IPS-20b (cell line): ENCODE measurements around the gene RBSN.
A peak's percentile ranks its signal among the peaks of the same experiment; 100 is the strongest.
"Not testable (repeated sequence)": the region's sequence is repeated elsewhere in the genome, so short reads cannot be mapped to it uniquely, and the experiment has no call there.

Experiments
- H3K27ac ChIP-seq: one replicate; pipeline ENCODE4 v1.5.1; 2013; ENCODE audit warnings: low read length
- H3K27me3 ChIP-seq: 2 replicates; pipeline ENCODE4 v1.6.1; 2013; ENCODE audit warnings: mild to moderate bottlenecking, low read length, inconsistent platforms; ENCODE audit not compliant: insufficient read depth
- H3K36me3 ChIP-seq: 2 replicates; pipeline ENCODE4 v1.6.1; 2013; ENCODE audit warnings: low read depth, mild to moderate bottlenecking, inconsistent platforms, low read length, moderate library complexity; ENCODE audit not compliant: insufficient read depth
- H3K4me1 ChIP-seq: 2 replicates; pipeline ENCODE4 v1.6.1; 2013; ENCODE audit warnings: mild to moderate bottlenecking, control low read depth, inconsistent platforms, low read length, moderate library complexity; ENCODE audit not compliant: insufficient read depth
- H3K4me3 ChIP-seq: 2 replicates; pipeline ENCODE4 v1.5.1; 2013; ENCODE audit warnings: mild to moderate bottlenecking, low read length, inconsistent platforms
- H3K9ac ChIP-seq: 2 replicates; pipeline ENCODE4 v1.6.1; 2013; ENCODE audit warnings: low read depth, mild to moderate bottlenecking, inconsistent platforms, low read length, moderate library complexity
- H3K9me3 ChIP-seq: 2 replicates; pipeline ENCODE4 v1.6.1; 2013; ENCODE audit warnings: mild to moderate bottlenecking, low read depth, low read length, inconsistent platforms; ENCODE audit not compliant: insufficient read depth

Gene RBSN

DNA sequence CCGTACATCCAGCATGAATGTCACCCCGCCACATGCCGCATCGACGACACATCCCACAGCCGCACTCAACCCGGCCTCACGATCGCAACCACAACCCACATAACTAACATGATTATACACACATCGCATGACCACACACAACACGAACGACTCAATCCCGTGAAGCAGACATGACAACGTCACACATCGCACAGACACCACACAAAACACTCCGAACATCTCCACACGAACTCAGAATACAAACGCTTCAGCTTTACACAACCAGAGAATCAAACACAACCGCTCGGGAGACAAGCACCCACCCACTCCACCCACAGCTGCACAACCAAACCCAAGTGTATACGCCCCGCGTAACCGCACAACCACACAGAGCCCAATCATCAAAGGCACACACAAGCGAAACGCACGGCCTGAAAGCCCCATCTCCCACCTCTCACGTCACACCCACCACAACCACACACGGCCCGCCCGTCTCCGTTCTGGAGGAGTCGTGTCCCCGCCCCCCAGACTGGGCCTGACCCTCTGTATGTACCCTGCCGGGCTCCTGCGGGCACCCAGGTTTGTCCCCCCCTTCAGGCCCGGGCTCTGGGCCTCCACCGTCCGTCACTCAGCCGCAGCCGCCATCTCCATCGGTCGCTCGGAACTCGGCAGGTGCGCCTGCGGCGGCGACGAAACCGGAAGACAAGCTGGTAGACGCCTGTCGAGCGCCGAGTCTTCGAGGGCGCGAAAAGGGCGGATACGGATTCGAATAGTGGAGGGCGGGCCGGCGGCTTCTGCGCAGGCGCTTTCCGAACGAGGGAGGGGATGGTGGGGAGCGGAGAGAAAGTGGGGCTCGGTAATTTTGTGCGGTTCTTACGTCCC is at the start of gene RBSN:
RBSN (minus strand) TSS at position 646 of the 861 bp plus-strand sequence. CDS start 3,028 bp downstream, outside the sequence.
- Histone ChIP-seq H3K4me3 (peak within 1 kb of the TSS; percentile 93), H3K27me3 (no peaks in the 10 kb centered on the region), H3K9ac (peak within 1 kb of the TSS; percentile 92; the same call in 1 of the 2 replicates), H3K27ac (peak within 1 kb of the TSS; percentile 75), H3K9me3 (no peaks in the 10 kb centered on the region), H3K4me1 (peaks cover 4% of the 10 kb centered on the region), H3K36me3 (peaks cover 24% of the 10 kb centered on the region)

- peaks cover 4% of the 10 kb centered on the region; the same call in 1 of the 2 replicates for H3K4me1 ChIP-seq
- no peak overlapping the region for H3K4me3 ChIP-seq
- H3K27me3 ChIP-seq = peaks cover 11% of the 10 kb centered on the region; the same call in 1 of the 2 replicates
- H3K36me3 ChIP-seq = no peaks in the 10 kb centered on the region
- H3K9ac ChIP-seq = no peak overlapping the region
- no peaks in the 10 kb centered on the region for H3K9me3 ChIP-seq
- H3K27ac ChIP-seq = no peak overlapping the region
Observed at GRCh38 chr3:15148614-15149013, 49.7 kb upstream of the RBSN start.

DNA sequence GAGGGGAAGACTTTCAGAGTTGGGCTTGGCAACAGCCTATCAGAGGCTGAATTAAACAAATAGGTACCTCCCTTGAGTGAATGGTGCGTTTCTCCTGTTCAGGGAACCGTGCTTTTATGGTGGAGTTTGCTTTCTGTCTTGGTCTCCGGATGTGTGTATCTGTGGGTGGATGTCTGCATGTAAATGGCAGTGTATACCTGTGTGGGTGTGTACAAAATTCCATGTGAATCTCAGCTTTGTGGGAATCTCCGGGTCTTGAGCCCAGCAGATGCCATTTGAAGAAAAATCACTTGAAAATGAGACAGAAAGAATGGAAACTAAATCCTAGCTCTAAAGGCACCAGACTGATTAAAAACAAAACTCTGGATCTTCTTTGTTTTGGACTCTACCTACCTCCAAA is 37.9 kb upstream of the RBSN start:
- not testable (repeated sequence) for H3K9ac ChIP-seq, H3K36me3 ChIP-seq, H3K4me3 ChIP-seq, H3K27ac ChIP-seq, H3K9me3 ChIP-seq, H3K27me3 ChIP-seq, H3K4me1 ChIP-seq

GRCh38 chr3:15134968-15135367 is 36.0 kb upstream of the RBSN start:
- H3K27ac ChIP-seq, H3K9me3 ChIP-seq, H3K4me1 ChIP-seq, H3K4me3 ChIP-seq, H3K9ac ChIP-seq, H3K36me3 ChIP-seq, H3K27me3 ChIP-seq: not testable (repeated sequence)

DNA sequence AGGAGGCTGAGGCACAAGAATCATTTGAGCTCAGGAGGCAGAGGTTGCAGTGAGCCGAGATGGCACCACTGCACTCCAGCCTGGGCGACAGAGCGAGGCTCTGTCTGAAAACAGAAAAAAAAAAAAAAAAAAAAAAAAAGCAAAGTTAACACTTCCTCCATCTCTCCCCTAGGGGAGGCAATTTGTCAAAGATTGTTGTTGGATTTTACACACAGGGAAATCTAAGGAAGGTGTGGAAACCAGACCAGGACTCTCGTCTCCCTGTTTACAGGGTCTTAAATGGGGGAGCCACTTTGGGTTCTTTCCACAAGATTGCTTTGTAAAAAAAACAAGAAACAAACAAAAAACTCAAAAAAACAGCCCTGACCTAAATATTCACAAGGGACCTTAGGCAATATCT is 29.5 kb upstream of the RBSN start:
- not testable (repeated sequence) for H3K27me3 ChIP-seq, H3K36me3 ChIP-seq, H3K4me1 ChIP-seq, H3K4me3 ChIP-seq, H3K9me3 ChIP-seq, H3K9ac ChIP-seq, H3K27ac ChIP-seq

GRCh38 chr3:15126975-15127374 is 28.0 kb upstream of the RBSN start:
- not testable (repeated sequence) for H3K4me1 ChIP-seq, H3K36me3 ChIP-seq, H3K4me3 ChIP-seq, H3K9ac ChIP-seq, H3K27ac ChIP-seq, H3K27me3 ChIP-seq, H3K9me3 ChIP-seq

DNA sequence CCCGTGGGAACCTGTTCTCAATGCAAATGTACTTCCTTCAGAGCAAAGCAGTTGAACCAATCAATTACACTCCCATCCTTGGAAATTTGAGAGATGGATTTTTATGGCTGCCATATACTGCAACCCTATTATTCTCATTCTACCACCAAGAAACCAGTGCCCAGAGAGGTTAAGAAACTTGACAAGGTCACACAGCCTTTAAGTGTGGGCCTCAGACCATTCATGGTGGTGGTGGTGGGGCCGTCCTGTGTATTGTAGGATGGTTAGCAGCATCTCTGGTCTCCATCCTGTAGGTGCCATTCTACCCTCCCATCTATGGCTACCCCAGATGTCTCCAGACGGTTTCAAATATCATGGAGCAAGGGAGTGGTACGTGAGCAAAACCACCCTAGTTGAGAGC is 23.4 kb upstream of the RBSN start:
- peaks cover 6% of the 10 kb centered on the region; the same call in 1 of the 2 replicates for H3K27me3 ChIP-seq
- no peak overlapping the region for H3K9ac ChIP-seq
- no peaks in the 10 kb centered on the region for H3K4me1 ChIP-seq
- H3K4me3 ChIP-seq = no peak overlapping the region
- H3K9me3 ChIP-seq = no peaks in the 10 kb centered on the region
- no peak overlapping the region for H3K27ac ChIP-seq
- H3K36me3 ChIP-seq = no peaks in the 10 kb centered on the region

DNA sequence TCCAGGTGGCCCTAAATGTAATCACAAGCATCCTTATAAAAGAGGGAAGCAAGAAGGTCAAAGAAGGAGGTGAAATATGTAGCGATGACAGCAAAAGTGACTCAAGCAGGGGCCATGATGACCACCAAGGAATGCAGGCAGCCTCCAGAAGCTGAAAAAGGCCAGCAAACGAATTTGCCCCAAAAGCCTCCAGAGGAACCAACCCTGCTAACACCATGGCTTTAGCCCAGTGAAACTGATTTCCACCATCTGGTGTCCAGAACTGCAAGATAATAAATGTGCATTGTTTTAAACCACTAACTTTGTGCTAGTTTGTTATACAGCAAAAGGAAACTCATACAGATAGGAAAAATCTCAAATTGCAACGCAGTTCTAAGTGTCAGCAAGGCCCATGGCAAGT is 23.0 kb upstream of the RBSN start:
- Histone ChIP-seq H3K27ac (no peak overlapping the region), H3K4me3 (no peak overlapping the region), H3K9me3 (no peaks in the 10 kb centered on the region), H3K27me3 (peaks cover 6% of the 10 kb centered on the region; the same call in 1 of the 2 replicates), H3K4me1 (no peaks in the 10 kb centered on the region), H3K9ac (no peak overlapping the region), H3K36me3 (no peaks in the 10 kb centered on the region)

- Histone ChIP-seq H3K4me1 (no peaks in the 10 kb centered on the region), H3K27me3 (peaks cover 6% of the 10 kb centered on the region; the same call in 1 of the 2 replicates), H3K9ac (no peak overlapping the region), H3K4me3 (no peak overlapping the region), H3K27ac (no peak overlapping the region), H3K9me3 (no peaks in the 10 kb centered on the region), H3K36me3 (no peaks in the 10 kb centered on the region)
Observed at GRCh38 chr3:15120986-15121385, 22.0 kb upstream of the RBSN start.

- Histone ChIP-seq H3K4me3 (no peak overlapping the region), H3K4me1 (peaks cover 17% of the 10 kb centered on the region; the same call in 1 of the 2 replicates), H3K36me3 (no peaks in the 10 kb centered on the region), H3K27ac (no peak overlapping the region), H3K9ac (no peak overlapping the region), H3K27me3 (peaks cover 6% of the 10 kb centered on the region; the same call in 1 of the 2 replicates), H3K9me3 (no peaks in the 10 kb centered on the region)
Observed at GRCh38 chr3:15117011-15117410, 18.1 kb upstream of the RBSN start.

GRCh38 chr3:15116032-15116669 is 17.2 kb upstream of the RBSN start:
- Histone ChIP-seq H3K9ac (no peak overlapping the region), H3K4me1 (peaks cover 17% of the 10 kb centered on the region; the same call in 1 of the 2 replicates), H3K27ac (no peak overlapping the region), H3K4me3 (no peak overlapping the region), H3K27me3 (peaks cover 6% of the 10 kb centered on the region; the same call in 1 of the 2 replicates), H3K36me3 (no peaks in the 10 kb centered on the region), H3K9me3 (no peaks in the 10 kb centered on the region)
